Tibial nerve (tissue), 4 donors: Measurements from ENCODE around the gene LRRC10B. TPM values are rescaled to one million over a fixed set of nuclear protein-coding genes. Genes with fewer than 3 reads are reported as not detected.

ENCODE experiments used
- DNase-seq, 2 donors: peaks; one replicate each; pipeline ENCODE4 v3.0.0-alpha.2; 2019; ENCODE audit warnings: low spot score in 2 of 2
- H3K27ac ChIP-seq, 4 donors: fragments of 200-600 bp; sonication (generic) in 3 of 4; one replicate each; pipeline ENCODE4 v1.5.1; 2017 to 2019; ENCODE audit warnings: mild to moderate bottlenecking in 1 of 4
- H3K27me3 ChIP-seq, 2 donors: fragments of 200-600 bp; sonication (generic) in 1 of 2; one replicate each; pipeline versions ENCODE4 v1.5.1 to v1.6.0; 2017 to 2019
- H3K36me3 ChIP-seq, 3 donors: fragments of 200-600 bp; sonication (generic); one replicate each; pipeline ENCODE4 v1.5.1; 2018 to 2019
- H3K4me1 ChIP-seq, 4 donors: fragments of 200-600 bp; sonication (generic) in 3 of 4; one replicate each; pipeline ENCODE4 v1.5.1; 2017 to 2019
- H3K4me3 ChIP-seq, 4 donors: fragments of 200-600 bp; sonication (generic) in 3 of 4; one replicate each; pipeline ENCODE4 v1.5.1; 2017 to 2019; ENCODE audit warnings: mild to moderate bottlenecking in 1 of 4, moderate library complexity in 1 of 4
- H3K9me3 ChIP-seq, 4 donors: fragments of 200-600 bp; sonication (generic) in 3 of 4; one replicate each; pipeline ENCODE4 v1.5.1; 2017 to 2019
- CTCF ChIP-seq, 5 experiments: fragments of 200-600 bp in 3 of 5; fragments of 450-650 bp in 2 of 5; sonication (generic) in 3 of 5; IDR thresholded peaks; one replicate each; pipeline ENCODE4 v1.5.1; 2016 to 2019; ENCODE audit warnings: antibody characterized with exemption in 5 of 5, mild to moderate bottlenecking in 3 of 5, moderate library complexity in 2 of 5
- EP300 ChIP-seq, 2 donors: sonication (generic); formaldehyde crosslinking; IDR thresholded peaks; one replicate each; pipeline ENCODE4 v1.6.1; 2017; ENCODE audit warnings: antibody characterized with exemption in 2 of 2, mild to moderate bottlenecking in 1 of 2
- POLR2A ChIP-seq, 2 donors: fragments of 450-650 bp; IDR thresholded peaks; one replicate each; pipeline ENCODE4 v1.6.1; 2017; ENCODE audit warnings: antibody characterized with exemption in 2 of 2, mild to moderate bottlenecking in 2 of 2, moderate library complexity in 2 of 2
- WGBS, 2 donors: methylation state at CpG; one replicate each; pipeline ENCODE4 v1.1.5; 2018; 5-methylcytosine and 5-hydroxymethylcytosine counted together
- total RNA-seq, 4 donors: library from RNA; depleted of rRNA; stranded (reverse); fragments of >200 nt; gene quantifications; one replicate each; pipeline ENCODE4 v1.1.0, GENCODE V29; 2016

LRRC10B gene
- total RNA-seq, 4 donors from 2014 or later = 0.21 to 3.6 (median 1.0) TPM

- WGBS, 2 donors = 93% methylated on average over 7 of the region's 7 CpGs
- H3K4me1 ChIP-seq = peaks cover 0 to 12% (median 0%) of the 10 kb centered on the region in 4 donors
- no peak for DNase-seq
- no peaks in the 10 kb centered on the region for H3K9me3 ChIP-seq
- H3K4me3 ChIP-seq = no peak overlapping the region
- no peak for TF ChIP-seq CTCF (IDR thresholded peaks at IDR 0.05)
- no peak for TF ChIP-seq POLR2A (IDR thresholded peaks at IDR 0.05)
- no peak for TF ChIP-seq EP300 (IDR thresholded peaks at IDR 0.05)
- no peak overlapping the region for H3K27ac ChIP-seq
- no peaks in the 10 kb centered on the region for H3K36me3 ChIP-seq
- H3K27me3 ChIP-seq = peaks cover 0 to 49% of the 10 kb centered on the region in 2 donors
Measured at GRCh38 chr11:61545341-61545740, 36.8 kb downstream of the LRRC10B start.

GRCh38 chr11:61545921-61546320, 37.4 kb downstream of the LRRC10B start:
- Histone ChIP-seq H3K4me3 (no peak overlapping the region), H3K27me3 (peaks cover 0 to 51% of the 10 kb centered on the region in 2 donors), H3K27ac (no peak overlapping the region), H3K9me3 (no peaks in the 10 kb centered on the region), H3K36me3 (no peaks in the 10 kb centered on the region), H3K4me1 (peaks cover 0 to 12% (median 0%) of the 10 kb centered on the region in 4 donors)
- no peak for DNase-seq
- 93 to 94% methylated on average over 29 to 32 of the region's 32 CpGs for WGBS, 2 donors
- TF ChIP-seq CTCF (IDR thresholded peaks at IDR 0.05) (no peak), POLR2A (IDR thresholded peaks at IDR 0.05) (no peak), EP300 (IDR thresholded peaks at IDR 0.05) (no peak)

GRCh38 chr11:61546663-61547062, 38.1 kb downstream of the LRRC10B start:
- no peak overlapping the region for H3K27ac ChIP-seq
- H3K9me3 ChIP-seq = no peaks in the 10 kb centered on the region
- H3K4me3 ChIP-seq = no peak overlapping the region
- peaks cover 0 to 9% (median 0%) of the 10 kb centered on the region in 4 donors for H3K4me1 ChIP-seq
- H3K36me3 ChIP-seq = no peaks in the 10 kb centered on the region
- 40 to 48% methylated on average over 16 to 20 of the region's 20 CpGs for WGBS, 2 donors
- peaks cover 0 to 58% of the 10 kb centered on the region in 2 donors for H3K27me3 ChIP-seq
- TF ChIP-seq EP300 (IDR thresholded peaks at IDR 0.05) (no peak), CTCF (IDR thresholded peaks at IDR 0.05) (no peak), POLR2A (IDR thresholded peaks at IDR 0.05) (no peak)
- no peak for DNase-seq

- Histone ChIP-seq H3K36me3 (no peaks in the 10 kb centered on the region), H3K27me3 (peaks cover 0 to 60% of the 10 kb centered on the region in 2 donors), H3K9me3 (no peaks in the 10 kb centered on the region), H3K4me1 (peaks cover 0 to 3% (median 0%) of the 10 kb centered on the region in 4 donors), H3K4me3 (no peak overlapping the region), H3K27ac (no peak overlapping the region)
- 66 to 70% methylated on average over 19 of the region's 19 CpGs for WGBS, 2 donors
- TF ChIP-seq EP300 (IDR thresholded peaks at IDR 0.05) (no peak), CTCF (IDR thresholded peaks at IDR 0.05) (no peak), POLR2A (IDR thresholded peaks at IDR 0.05) (no peak)
- DNase-seq = no peak
Measured at GRCh38 chr11:61547246-61547645, 38.7 kb downstream of the LRRC10B start.

GRCh38 chr11:61549177-61549576, 40.6 kb downstream of the LRRC10B start:
- TF ChIP-seq EP300 (IDR thresholded peaks at IDR 0.05) (no peak), CTCF (IDR thresholded peaks at IDR 0.05) (no peak), POLR2A (IDR thresholded peaks at IDR 0.05) (no peak)
- H3K27ac ChIP-seq = no peak overlapping the region
- no peaks in the 10 kb centered on the region for H3K9me3 ChIP-seq
- 61 to 62% methylated on average over 8 of the region's 8 CpGs for WGBS, 2 donors
- H3K4me1 ChIP-seq = no peaks in the 10 kb centered on the region
- H3K4me3 ChIP-seq = no peak overlapping the region
- no peaks in the 10 kb centered on the region for H3K36me3 ChIP-seq
- H3K27me3 ChIP-seq = peaks cover 0 to 74% of the 10 kb centered on the region in 2 donors
- DNase-seq = no peak
